Measurements from ENCODE around the gene PCDH9. TPM values are rescaled to one million over a fixed set of nuclear protein-coding genes. Genes with fewer than 3 reads are reported as not detected.
"Not testable (repeated sequence)": the region's sequence is repeated elsewhere in the genome, so short reads cannot be mapped to it uniquely, and the experiment has no call there.

Gene PCDH9
- total RNA-seq, 1 donor from 2014 or later, result 17.1 TPM

DNA sequence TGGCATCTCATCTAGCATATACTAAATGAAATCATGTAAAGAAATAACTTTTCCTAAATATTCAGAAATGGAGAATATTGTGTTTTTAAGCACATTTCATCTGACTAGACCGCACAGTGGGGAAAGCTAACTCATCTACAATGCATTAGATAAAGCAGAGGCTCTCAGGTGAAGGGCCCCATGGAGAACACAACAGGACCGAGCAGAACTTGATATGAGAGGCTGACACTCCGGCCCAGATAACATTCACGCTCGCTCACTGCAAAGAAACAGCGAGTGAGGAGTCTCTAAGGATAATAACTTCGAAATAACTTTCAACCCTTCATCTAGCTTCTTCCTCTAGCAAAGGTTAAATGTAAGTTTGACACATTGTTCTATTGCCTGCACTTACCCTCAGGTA lies 130.6 kb downstream of the PCDH9 start:
- no peak for DNase-seq (ENCODE audit: low spot score)

DNA sequence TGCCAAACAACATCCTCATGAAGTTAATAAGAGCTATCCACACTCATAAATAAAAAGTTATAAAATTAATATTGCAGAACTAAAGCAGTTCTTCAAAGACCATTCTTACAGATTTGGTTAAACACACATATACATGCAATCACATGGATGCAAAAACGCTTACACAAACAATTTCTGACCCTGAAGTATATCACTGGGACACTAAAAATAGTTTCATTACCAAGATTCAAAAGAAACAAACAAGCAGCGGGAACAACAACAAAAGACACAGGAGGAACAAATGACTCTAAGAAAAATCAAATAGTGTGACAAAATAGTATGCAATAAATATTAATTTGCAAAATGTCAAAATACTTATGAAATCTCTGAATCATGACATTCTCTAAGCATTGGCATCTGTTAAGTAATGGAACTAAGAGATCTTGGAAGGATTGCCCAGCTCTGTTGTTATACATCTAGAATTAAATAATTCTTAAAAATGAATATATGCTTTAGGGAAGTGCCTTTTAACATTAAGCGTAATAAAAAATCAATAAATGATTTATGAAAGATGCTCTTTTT lies 132.2 kb downstream of the PCDH9 start:
- intact Hi-C loops (cut with DNase I), result no loop called here
- DNase-seq (ENCODE audit: low spot score), result no peak

More for the DNA sequence above, 130.6 kb downstream of the PCDH9 start:
- intact Hi-C loops (cut with DNase I), result no loop called here

DNA sequence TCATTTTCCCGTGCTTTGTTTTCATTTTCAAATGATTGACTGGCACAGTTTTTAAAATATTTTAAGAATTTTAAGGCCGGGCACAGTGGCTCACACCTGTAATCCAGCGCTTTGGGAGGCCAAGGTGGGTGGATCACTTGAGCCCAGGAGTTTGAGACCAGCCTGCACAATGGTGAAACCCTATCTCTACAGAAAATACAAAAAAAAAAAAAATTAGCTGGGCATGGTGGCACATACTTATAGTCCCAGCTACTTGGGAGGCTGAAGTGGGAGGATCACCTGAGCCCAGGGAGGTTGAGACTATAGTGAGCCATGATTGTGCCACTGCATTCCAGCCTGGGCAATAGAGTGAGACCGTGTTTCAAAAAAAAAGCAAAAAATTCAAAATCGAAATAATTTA lies 133.2 kb downstream of the PCDH9 start:
- DNase-seq (ENCODE audit: low spot score); intact Hi-C loops (cut with DNase I): not testable (repeated sequence)

DNA sequence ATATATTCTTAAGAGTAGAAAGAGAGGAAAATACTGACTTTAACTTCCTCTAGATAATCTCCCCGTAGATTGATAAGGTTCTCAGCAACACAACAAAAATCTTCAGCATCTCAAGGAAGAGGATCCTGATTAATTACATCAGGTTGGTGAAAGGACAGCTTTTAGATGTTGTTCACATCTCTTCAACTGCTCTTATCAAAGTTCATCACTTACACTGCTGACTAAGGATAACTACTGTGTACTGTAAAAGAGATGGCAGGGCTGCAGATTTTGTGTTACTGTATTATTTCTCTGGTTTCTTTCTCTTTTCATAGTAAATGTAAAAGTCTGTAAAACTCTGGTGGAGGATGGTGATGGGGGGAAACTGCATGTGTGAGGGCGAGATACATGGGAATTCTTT lies 133.7 kb downstream of the PCDH9 start:
- no peak for DNase-seq (ENCODE audit: low spot score)
- intact Hi-C loops (cut with DNase I), result no loop called here

DNA sequence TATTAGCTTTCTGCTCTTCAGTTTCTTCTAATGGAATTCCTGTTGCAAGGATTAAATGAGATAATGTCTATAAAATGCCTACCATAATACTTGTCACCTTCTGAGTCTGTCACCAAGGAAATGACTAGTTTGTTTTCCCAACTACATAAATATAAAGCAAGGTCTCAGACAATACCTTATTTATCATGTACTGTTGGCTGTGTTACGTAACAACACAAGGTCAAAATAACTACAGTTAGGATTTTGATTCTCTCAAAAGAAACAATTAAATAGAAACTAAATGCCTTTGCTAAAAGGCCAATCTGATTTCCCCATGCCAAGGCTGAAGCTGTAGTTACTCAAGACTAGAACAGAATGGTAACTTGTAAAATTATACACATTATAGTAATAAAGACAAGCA lies 134.5 kb downstream of the PCDH9 start:
- DNase-seq (ENCODE audit: low spot score), result no peak
- intact Hi-C loops (cut with DNase I), result no loop called here

DNA sequence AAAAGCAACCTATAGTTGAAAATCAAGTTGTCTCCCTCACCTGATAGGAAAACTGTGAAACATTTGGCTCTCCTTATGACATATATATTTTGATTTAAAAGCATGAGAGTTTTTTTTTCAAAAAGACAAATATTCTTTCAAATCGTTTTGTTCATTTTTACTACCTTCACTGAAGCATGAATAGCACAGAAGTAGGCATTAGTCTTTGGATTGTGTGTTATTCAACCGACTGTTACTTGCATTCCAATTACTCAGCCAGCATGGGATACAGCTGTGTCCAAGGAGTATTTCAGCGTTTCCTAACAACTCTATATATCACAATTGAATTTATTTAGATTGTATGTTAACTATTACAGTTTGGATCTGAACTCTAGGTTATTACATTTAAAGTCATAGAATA lies 135.2 kb downstream of the PCDH9 start:
- DNase-seq (ENCODE audit: low spot score), result no peak
- intact Hi-C loops (cut with DNase I), result no loop called here

DNA sequence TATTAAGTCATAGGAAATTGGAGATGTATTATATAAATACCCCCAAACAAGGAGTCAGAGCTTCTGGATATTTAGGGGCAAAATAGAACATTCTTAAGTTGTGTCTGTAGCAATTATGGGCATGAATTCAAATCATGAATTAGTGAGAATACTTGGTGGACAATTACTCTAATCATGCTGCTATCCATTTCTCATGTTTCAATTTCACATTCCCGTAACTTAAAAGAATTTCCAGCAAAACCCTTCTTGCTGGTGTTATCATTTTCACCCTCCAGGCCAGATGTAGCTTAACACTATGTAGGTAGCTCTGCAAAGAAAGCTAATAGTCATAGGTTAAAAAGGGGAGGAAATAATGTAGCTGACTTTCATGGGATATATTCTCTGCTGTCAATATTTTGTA lies 136.1 kb downstream of the PCDH9 start:
- no peak for DNase-seq (ENCODE audit: low spot score)
- intact Hi-C loops (cut with DNase I), result no loop called here

DNA sequence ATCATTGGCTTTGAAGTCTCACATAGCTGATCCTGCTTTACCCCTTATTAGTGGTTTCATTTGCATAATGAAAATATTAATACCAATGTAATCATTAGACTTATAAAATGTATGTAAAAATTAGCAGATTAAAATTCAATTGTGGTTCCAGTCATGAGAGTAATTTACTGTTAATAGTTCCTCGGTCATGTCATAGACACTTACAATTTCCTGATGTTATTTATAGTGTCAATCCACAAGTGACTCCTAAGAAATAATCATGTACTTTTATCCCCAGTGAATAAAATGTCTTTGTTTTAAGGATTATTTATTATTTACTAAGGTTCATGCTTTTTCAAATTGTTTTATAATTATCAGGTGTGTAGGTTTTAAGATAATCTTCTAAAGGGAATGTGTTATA lies 138.5 kb downstream of the PCDH9 start:
- intact Hi-C loops (cut with DNase I), result no loop called here
- no peak for DNase-seq (ENCODE audit: low spot score)

DNA sequence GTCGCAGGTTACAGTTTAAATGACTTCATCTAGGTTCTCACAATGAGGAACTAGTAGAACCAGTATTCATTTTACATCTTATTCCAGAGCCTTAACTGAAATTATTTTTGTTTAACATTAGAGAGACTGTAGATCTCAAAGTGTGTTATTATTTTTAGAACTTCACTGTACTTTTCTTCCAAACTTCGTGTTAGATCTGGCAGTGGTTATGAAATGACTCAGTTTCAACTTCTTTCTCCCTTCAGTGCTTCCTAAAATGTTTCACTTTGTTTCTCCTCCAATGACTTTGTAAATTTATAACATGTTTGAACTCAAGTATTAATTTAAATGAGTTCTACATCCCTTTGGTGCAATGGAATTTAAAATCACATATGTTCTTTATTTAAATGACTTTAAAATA lies 139.3 kb downstream of the PCDH9 start:
- no peak for DNase-seq (ENCODE audit: low spot score)
- intact Hi-C loops (cut with DNase I), result no loop called here

DNA sequence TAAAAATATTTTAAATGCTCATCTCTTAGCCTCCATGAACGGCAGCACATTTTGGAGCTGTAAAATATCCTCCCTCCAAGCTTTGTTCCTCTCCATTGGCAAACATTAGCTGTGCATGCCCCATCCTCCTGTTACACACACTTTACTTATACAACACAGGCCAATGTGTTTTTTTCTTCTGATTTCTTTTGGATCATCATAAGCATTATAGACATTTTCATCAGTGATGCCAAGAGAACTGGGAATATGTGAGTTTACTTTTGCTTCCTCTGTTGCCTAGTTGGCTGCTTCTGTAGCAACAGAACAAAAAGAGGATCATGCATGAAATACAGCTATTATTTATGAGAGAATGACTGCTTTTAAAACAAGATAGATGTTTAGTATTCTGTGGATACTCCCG lies 142.6 kb downstream of the PCDH9 start:
- DNase-seq (ENCODE audit: low spot score), result no peak
- intact Hi-C loops (cut with DNase I), result loop anchor here (5.0 kb wide), 1 partner anchor 135 kb away; no protein-coding TSS in a partner anchor

DNA sequence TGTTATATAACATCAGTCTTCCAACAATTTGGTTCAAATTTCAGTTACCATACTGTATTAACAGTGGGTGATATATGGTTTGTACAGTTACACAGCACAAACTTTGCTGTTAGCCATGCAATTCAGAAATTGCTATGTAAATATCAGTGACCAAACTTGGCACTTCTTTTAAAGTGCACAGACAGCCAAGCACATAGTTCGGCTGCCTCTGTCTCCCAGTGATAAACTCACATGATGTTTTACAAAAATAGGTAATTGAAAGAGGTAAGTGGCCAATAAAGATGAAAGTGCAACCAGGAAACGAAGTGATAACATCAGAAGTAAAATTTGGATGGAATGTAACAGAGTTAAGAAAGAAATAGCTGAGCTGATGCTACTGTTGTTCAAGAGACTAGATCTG lies 143.9 kb downstream of the PCDH9 start:
- intact Hi-C loops (cut with DNase I), result loop anchor here (5.0 kb wide), 1 partner anchor 136 kb away; no protein-coding TSS in a partner anchor
- no peak for DNase-seq (ENCODE audit: low spot score)

DNA sequence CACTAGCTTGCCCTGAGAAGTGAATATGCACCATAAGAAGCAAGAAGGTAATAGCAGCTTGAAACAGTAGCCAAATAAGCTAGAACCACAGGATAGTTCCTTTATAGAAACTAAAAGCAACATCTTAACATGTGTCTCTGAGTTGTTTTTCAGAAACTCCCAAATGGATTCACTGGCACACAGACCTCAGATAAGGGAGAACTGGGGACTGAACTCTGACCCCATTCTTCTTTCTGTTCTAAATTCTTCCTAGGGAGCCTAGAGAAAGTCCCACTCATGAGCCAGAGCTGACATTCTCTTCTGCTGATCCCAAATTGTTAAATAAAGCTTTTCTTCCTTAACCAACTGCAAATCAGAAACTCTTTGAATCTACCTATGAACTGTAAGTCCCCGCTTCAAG lies 146.1 kb downstream of the PCDH9 start:
- DNase-seq (ENCODE audit: low spot score), result no peak

DNA sequence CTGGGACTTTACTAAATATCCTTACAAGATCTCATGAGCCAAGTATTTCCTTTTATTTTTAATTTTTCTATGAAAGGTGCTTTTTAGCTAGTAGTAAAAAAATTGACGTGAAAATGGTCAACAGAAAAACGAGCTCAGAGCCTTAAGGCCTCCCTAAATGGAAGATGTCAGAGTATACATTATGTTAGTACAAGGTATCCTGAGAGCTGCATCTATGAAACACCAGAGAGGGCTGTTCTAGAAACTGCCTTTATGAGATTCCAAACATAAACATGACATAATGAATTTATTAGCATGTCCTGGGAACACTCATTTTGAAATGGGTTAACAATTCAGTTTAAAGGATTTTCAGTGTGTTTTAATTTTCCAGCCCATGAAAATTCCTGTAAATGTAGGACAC lies 146.6 kb downstream of the PCDH9 start:
- DNase-seq (ENCODE audit: low spot score), result no peak
- intact Hi-C loops (cut with DNase I), result loop anchor here (5.0 kb wide), 1 partner anchor 49 kb away; no protein-coding TSS in a partner anchor

More for the DNA sequence above, 146.1 kb downstream of the PCDH9 start:
- intact Hi-C loops (cut with DNase I), result loop anchor here (5.0 kb wide), 1 partner anchor 48 kb away; no protein-coding TSS in a partner anchor

DNA sequence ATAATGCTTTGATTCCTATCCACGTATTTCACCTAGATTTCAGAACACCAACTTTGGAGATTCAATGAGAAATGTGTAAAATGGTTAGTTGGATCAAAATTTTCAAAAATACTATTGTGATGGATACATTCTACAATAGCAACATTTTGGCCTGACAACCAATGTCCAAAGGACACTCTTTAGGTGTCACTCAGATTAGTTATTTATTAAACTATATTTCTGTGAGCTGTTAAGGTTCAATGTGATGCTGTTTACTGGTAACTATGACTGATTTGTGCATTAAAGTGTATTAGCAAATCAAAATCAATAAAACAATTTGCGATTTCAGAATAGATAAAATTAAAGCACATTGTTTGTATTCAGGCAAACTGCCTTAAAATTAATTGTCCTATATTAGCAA lies 149.8 kb downstream of the PCDH9 start:
- intact Hi-C loops (cut with DNase I), result loop anchor here (5.0 kb wide), 1 partner anchor 52 kb away; no protein-coding TSS in a partner anchor
- no peak for DNase-seq (ENCODE audit: low spot score)

DNA sequence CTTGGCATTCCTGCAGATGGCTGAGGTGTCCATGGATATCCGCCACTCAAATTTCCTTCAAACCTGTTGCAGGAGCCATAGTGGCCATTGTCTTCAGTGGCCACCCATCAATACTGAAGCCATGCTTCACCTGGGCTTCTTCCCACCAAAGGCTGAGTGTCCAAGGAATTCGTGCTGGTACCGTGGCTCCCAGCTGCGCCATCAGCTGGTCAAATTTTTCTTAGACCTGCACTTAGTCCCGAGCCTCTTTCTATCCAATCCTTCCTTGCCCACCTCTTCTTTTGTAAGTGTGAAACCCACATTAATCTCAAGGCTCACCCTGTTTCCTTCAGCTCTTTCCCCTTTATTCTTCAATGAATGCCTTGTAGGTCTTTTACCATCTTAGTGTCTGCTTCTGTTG lies 152.1 kb downstream of the PCDH9 start:
- intact Hi-C loops (cut with DNase I), result no loop called here
- no peak for DNase-seq (ENCODE audit: low spot score)

DNA sequence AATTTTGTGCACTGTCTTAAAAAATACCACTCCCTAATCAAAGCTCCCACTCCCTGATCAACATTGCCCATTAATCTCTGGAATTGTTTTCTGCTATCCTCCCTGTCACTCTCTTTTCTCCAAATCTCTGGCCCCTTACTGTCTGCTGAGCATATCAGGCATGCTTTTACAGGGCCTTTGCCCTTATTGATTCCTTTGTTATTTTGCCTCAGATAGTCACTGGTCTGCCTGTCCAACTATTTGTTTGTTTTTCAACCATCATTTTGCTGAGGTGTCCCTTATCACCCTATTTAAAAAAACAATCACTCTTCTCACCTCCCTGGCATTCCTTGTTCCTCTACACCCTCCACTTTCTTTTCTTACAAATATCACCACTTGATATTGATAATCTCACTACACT lies 153.0 kb downstream of the PCDH9 start:
- no peak for DNase-seq (ENCODE audit: low spot score)
- intact Hi-C loops (cut with DNase I), result no loop called here

DNA sequence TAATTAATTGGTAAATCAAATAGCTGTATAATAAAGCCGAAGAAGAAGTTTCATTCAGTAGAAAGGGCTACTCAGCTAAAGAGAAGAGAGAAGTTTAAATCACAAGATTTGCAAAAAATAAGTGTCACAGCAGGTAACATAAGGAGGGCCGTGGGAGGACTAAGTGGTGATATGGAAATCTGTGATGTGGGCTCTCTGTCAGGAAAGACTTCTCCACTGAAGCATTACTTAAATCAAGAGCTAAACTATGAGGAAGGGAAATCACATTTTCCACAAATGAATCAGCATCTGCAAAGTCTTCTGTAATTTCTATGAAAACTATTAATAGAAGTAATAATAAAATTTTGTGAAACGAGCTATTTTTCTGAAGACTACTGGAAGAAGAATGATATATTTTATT lies 153.8 kb downstream of the PCDH9 start:
- intact Hi-C loops (cut with DNase I), result no loop called here
- no peak for DNase-seq (ENCODE audit: low spot score)

DNA sequence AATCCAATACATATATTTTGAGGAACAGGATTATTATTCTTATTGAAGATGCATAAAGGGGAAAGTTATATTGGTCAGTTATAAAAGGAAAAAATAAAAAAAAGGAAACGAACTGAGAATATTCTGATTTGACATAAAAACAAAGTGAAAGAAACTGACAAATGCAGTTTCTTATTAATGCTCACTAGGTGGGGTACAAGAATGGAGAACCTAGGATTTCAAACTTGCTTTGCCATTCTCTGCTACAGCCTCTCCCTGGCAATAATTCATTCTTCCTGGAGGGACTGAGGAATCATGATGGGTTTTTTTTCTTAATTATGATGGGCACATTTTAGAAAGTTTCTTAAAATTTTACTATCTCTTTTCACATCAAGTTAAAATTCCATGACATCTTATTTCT lies 154.9 kb downstream of the PCDH9 start:
- no peak for DNase-seq (ENCODE audit: low spot score)
- intact Hi-C loops (cut with DNase I), result loop anchor here (2.0 kb wide), 1 partner anchor 150 kb away; no protein-coding TSS in a partner anchor

DNA sequence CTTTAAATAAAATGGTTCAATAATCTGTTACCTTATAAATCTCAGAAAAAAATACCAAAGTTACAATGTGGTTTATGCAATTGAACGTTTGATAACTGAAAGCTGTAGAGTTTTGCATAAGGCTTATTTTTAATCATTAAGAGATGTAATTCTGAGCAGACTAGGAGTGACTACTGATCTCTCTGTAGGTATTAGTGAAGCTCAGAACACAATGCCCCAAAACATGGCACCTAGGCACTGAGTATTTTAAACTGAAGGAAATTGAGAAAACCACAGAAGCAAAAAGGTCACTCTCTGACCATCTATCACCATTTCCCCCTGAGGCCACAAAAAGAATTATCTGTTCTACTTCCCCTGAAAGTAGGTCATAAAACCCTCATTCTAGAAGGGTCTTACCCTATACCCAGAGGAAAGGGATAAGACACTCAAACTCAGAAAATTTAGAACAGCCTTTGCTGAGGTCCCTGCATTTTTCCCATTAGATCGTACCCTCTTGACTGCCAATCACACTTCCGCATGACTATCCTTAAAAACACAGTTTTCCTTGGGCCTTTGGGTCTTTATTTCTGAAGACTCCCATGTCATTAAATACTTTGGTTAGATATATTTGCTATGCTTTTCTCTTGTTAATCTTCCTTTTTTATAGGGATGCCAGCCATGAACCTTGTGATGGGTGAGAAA lies 158.1 kb downstream of the PCDH9 start:
- intact Hi-C loops (cut with DNase I), result no loop called here

DNA sequence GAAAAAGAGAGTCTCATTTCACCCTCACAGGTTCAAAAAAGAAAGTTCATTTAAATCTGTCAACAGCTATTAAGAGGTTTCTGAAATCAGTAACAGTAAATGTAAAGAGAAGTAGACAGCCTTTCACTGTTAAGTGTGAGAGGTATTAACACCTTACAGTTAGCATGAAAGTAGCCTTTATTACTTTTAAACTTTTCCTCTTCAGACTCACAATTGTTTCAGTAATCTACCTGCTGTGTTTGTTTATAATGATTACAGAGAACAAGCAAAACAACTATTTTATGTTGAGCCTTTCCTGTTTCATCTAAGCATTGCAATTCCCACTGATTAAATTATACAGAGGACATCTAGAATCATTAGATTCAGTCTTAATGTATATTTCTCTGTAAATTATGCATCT lies 159.8 kb downstream of the PCDH9 start:
- intact Hi-C loops (cut with DNase I), result no loop called here

More for the DNA sequence above, 158.1 kb downstream of the PCDH9 start:
- no peak for DNase-seq (ENCODE audit: low spot score)

DNA sequence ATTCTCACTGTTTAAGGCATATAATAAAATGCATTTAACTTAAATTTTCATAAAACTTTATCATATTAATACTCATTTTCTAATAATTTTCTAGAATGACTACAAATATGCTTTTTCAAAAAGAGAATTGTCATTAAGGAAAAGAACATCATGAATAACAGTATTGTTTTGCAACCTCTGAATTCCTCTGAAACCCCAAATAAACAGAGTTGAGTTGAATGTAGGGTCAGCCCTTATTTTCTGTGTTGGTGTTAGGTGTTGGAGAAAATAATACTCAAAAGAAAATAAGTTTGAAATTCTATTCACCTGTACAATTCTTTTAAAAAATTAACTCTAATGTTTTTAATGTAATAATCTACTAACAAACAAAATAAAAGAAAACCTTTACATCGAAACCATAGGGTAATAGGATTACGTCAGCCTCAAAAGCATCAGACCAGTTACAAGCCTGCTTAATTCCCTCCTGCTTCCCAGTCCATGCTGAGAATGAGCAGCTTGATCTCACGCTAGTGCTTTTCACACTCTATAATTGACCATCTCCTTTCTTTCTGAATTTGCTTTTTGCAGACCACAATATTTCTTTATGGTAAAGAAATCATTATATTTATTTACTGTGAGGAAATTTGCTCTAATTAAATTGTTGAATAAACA lies 160.9 kb downstream of the PCDH9 start:
- no peak for DNase-seq (ENCODE audit: low spot score)
- intact Hi-C loops (cut with DNase I), result no loop called here

More for the DNA sequence above, 159.8 kb downstream of the PCDH9 start:
- DNase-seq (ENCODE audit: low spot score), result no peak
